PC-3 (cell line): ENCODE data around the gene CYP2A6.
"Not testable (repeated sequence)": the region's sequence is repeated elsewhere in the genome, so short reads cannot be mapped to it uniquely, and the experiment has no call there.

ENCODE experiments used
- CTCF ChIP-seq: fragments of 300-600 bp; sonication (generic); conservative IDR thresholded peaks from 2 replicates; pipeline ENCODE4 v1.5.1; 2017; ENCODE audit warnings: antibody characterized with exemption, low read depth, mild to moderate bottlenecking, low read length
- EZH2phosphoT487 ChIP-seq: fragments of 300-600 bp; sonication (generic); IDR thresholded peaks from 2 replicates; pipeline ENCODE4 v1.6.1; 2018; ENCODE audit warnings: mild to moderate bottlenecking, antibody characterized with exemption, low read length, borderline replicate concordance

GRCh38 chr19:40842997-40843652, 7.1 kb downstream of the CYP2A6 start:
- TF ChIP-seq EZH2phosphoT487, CTCF: not testable (repeated sequence)
